A549 (cell line): ENCODE measurements around the gene ZNRF3. TPM values are rescaled to one million over a fixed set of nuclear protein-coding genes. Genes with fewer than 3 reads are reported as not detected.

Source experiments
- ATAC-seq, 2 experiments: fragments of 200-7000 bp in 1 of 2; fragments of >200 bp in 1 of 2; cut with Nextera tagmentation in 1 of 2; cut with Tn5 transposase in 1 of 2; 3 replicates each; pipeline versions ENCODE4 v1.8.0 to v1.9.1; 2018 to 2020; ENCODE audit warnings: mild to moderate bottlenecking in 1 of 2, moderate library complexity in 1 of 2
- CTCF ChIA-PET: fragments of 300-600 bp; sonication (Branson Sonifier 250); formaldehyde crosslinking; extraction: SDS; loops from one replicate; lab custom pipeline; 2021; ENCODE audit warnings: antibody characterized with exemption, inconsistent platforms; lab: Yijun Ruan, JAX
- POLR2A ChIA-PET: fragments of 350-600 bp; formaldehyde crosslinking; extraction: SDS; loops from one replicate; lab custom pipeline; 2021; ENCODE audit warnings: antibody characterized with exemption, inconsistent platforms; lab: Yijun Ruan, JAX
- DNase-seq, 2 experiments: peaks; one replicate each; pipeline versions ENCODE4 v3.0.0 to v3.0.0-alpha.2; 2011 to 2016; ENCODE audit warnings: low read depth in 1 of 2, low spot score in 1 of 2
- FAIRE-seq: peaks from 2 replicates; lab custom pipeline; 2011; peaks lifted over from hg19 to GRCh38; lab: Jason Lieb, UNC
- H3K27ac ChIP-seq, 2 experiments: fragments of >200 bp; sonication (Bioruptor Twin); formaldehyde crosslinking; 3 replicates each; pipeline ENCODE4 v1.5.1; 2016 to 2017
- H3K4me1 ChIP-seq: fragments of >200 bp; sonication (Bioruptor Twin); formaldehyde crosslinking; 3 replicates; pipeline ENCODE4 v1.6.1; 2016
- H3K4me2 ChIP-seq: fragments of >200 bp; sonication (Bioruptor Twin); formaldehyde crosslinking; 3 replicates; pipeline ENCODE4 v1.6.1; 2016
- H3K4me3 ChIP-seq: fragments of >200 bp; sonication (Bioruptor Twin); formaldehyde crosslinking; 3 replicates; pipeline ENCODE4 v1.5.1; 2016
- H3K9me3 ChIP-seq: fragments of >200 bp; sonication (Bioruptor Twin); formaldehyde crosslinking; 3 replicates; pipeline ENCODE4 v1.6.1; 2016
- BHLHE40 ChIP-seq: IDR thresholded peaks from 2 replicates; pipeline ENCODE4 v1.6.1; 2012; ENCODE audit warnings: low read depth, low read length, inconsistent platforms
- CBX2 ChIP-seq: fragments of 200-600 bp; sonication (generic); IDR thresholded peaks from 2 replicates; pipeline ENCODE4 v1.6.1; 2016; ENCODE audit warnings: low read depth, mild to moderate bottlenecking, borderline replicate concordance
- CEBPB ChIP-seq, 2 experiments: fragments of >200 bp in 1 of 2; sonication (Bioruptor Twin) in 1 of 2; formaldehyde crosslinking in 1 of 2; IDR thresholded peaks; 2 replicates each; pipeline ENCODE4 v1.6.1; 2012 to 2016
- CTCF ChIP-seq: fragments of >200 bp; sonication (Bioruptor Twin); formaldehyde crosslinking; IDR thresholded peaks from 3 replicates; pipeline ENCODE4 v1.5.1; 2016
- EP300 ChIP-seq, 2 experiments: fragments of >200 bp; sonication (Bioruptor Twin); formaldehyde crosslinking; IDR thresholded peaks; 2 replicates in 1 of 2; 3 replicates in 1 of 2; pipeline ENCODE4 v1.6.1; 2016 to 2017
- HDAC2 ChIP-seq: fragments of 200-600 bp; sonication (generic); IDR thresholded peaks from 2 replicates; pipeline ENCODE4 v1.6.1; 2016
- HEYL ChIP-seq: fragments of 250-450 bp; sonication (Bioruptor Pico); IDR thresholded peaks from 2 replicates; pipeline ENCODE4 v1.8.0; 2021; ENCODE audit warnings: mild to moderate bottlenecking, moderate library complexity
- HOXB5 ChIP-seq: fragments of 250-450 bp; sonication (Bioruptor Pico); IDR thresholded peaks from 2 replicates; pipeline ENCODE4 v1.5.0; 2020; ENCODE audit warnings: mild to moderate bottlenecking, moderate library complexity
- JUNB ChIP-seq: fragments of >200 bp; sonication (Bioruptor Twin); formaldehyde crosslinking; IDR thresholded peaks from 2 replicates; pipeline ENCODE4 v1.6.1; 2016
- KDM1A ChIP-seq: fragments of 200-600 bp; sonication (generic); IDR thresholded peaks from 2 replicates; pipeline ENCODE4 v1.6.1; 2016; ENCODE audit warnings: low read depth, mild to moderate bottlenecking
- KDM5A ChIP-seq: fragments of 200-600 bp; sonication (generic); IDR thresholded peaks from 2 replicates; pipeline ENCODE4 v1.6.1; 2016; ENCODE audit warnings: antibody characterized with exemption, mild to moderate bottlenecking
- NFE2L2 ChIP-seq: fragments of 150-350 bp; conservative IDR thresholded peaks from 2 replicates; pipeline ENCODE4 v1.6.1; 2014; ENCODE audit warnings: low read length
- NPAS2 ChIP-seq: fragments of 250-450 bp; sonication (Bioruptor Pico); IDR thresholded peaks from 2 replicates; pipeline ENCODE4 v1.8.0; 2022; ENCODE audit warnings: mild to moderate bottlenecking, moderate library complexity, borderline replicate concordance
- PBX3 ChIP-seq: IDR thresholded peaks from 2 replicates; pipeline ENCODE4 v1.6.1; 2012
- SREBF2 ChIP-seq: fragments of 450-650 bp; IDR thresholded peaks from 2 replicates; pipeline ENCODE4 v1.6.1; 2014; ENCODE audit warnings: mild to moderate bottlenecking, moderate library complexity
- TFCP2L1 ChIP-seq: fragments of 250-450 bp; sonication (Bioruptor Pico); IDR thresholded peaks from 2 replicates; pipeline ENCODE4 v1.5.0; 2021; ENCODE audit warnings: mild to moderate bottlenecking
- USF2 ChIP-seq: fragments of 450-650 bp; IDR thresholded peaks from 2 replicates; pipeline ENCODE4 v1.6.1; 2014; ENCODE audit warnings: antibody characterized with exemption
- ZC3H11A ChIP-seq: fragments of 450-650 bp; IDR thresholded peaks from 2 replicates; pipeline ENCODE4 v1.6.1; 2014; ENCODE audit warnings: antibody characterized with exemption, mild to moderate bottlenecking
- ZFP36 ChIP-seq: fragments of 450-650 bp; IDR thresholded peaks from 2 replicates; pipeline ENCODE4 v1.6.1; 2014; ENCODE audit warnings: borderline replicate concordance; ENCODE audit not compliant: partially characterized antibody
- WGBS: methylation state at CpG from one replicate; pipeline ENCODE4 v1.1.6; 2017; ENCODE audit errors: missing lambda C conversion rate; 5-methylcytosine and 5-hydroxymethylcytosine counted together
- polyA plus RNA-seq, 4 experiments: library from polyadenylated mRNA; depleted of rRNA in 3 of 4; stranded (reverse); fragments of >200 nt; fragmentation: RNase III in 1 of 4; extraction: RNeasy Plus Mini Kit Qiagen cat#74134 plus additional on column Dnase treatment in 1 of 4; gene quantifications; 2 replicates in 3 of 4; 3 replicates in 1 of 4; pipeline ENCODE4 v1.2.3, GENCODE V29; 2011 to 2017
- TF ChIP-seq, protein P1 (sequence below): fragments of 150-350 bp; IDR thresholded peaks from 2 replicates; pipeline ENCODE4 v1.6.1; 2014; ENCODE audit warnings: low read depth, mild to moderate bottlenecking, low read length
- TF ChIP-seq, protein P2 (sequence below): IDR thresholded peaks from 2 replicates; pipeline ENCODE4 v1.6.1; 2012

Gene ZNRF3
- polyA plus RNA-seq, 2 of the 4 experiments (the other 2 are of a cell fraction): 4.6 to 6.9 TPM

DNA sequence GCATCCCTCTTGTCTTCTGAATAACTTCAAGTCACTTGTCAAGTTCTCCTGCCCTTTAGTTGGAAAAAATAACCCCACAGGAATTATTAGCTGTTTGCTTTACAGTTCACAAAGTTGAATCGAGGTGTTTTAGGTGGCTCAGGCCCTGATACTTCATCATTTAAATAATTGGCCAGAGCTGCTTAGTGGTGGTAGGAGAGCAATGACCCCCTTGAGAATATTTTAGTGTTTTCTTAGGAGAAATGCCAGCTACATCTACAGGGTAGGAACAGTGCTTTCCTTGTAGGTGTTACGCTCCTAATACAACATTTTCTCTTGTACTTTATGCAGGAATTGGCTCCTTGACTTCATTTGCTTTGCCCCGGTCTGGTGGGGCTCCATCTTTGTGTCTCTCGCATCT, 105.1 kb downstream of the ZNRF3 start:
- POLR2A ChIA-PET: no interaction called here
- ATAC-seq (no peak), FAIRE-seq (no peak), DNase-seq (no peak)
- CTCF ChIA-PET: no interaction called here
- H3K4me1 ChIP-seq: peaks cover 14% of the 10 kb centered on the region
- WGBS: 97% methylated on average over 4 of the region's 4 CpGs
- H3K27ac ChIP-seq: no peak overlapping the region
- no peak for TF ChIP-seq HOXB5 (CRISPR knock-in tag)
- no peak for TF ChIP-seq ZC3H11A
- TF ChIP-seq KDM1A: no peak
- no peak for TF ChIP-seq HDAC2
- TF ChIP-seq, protein P1, sequence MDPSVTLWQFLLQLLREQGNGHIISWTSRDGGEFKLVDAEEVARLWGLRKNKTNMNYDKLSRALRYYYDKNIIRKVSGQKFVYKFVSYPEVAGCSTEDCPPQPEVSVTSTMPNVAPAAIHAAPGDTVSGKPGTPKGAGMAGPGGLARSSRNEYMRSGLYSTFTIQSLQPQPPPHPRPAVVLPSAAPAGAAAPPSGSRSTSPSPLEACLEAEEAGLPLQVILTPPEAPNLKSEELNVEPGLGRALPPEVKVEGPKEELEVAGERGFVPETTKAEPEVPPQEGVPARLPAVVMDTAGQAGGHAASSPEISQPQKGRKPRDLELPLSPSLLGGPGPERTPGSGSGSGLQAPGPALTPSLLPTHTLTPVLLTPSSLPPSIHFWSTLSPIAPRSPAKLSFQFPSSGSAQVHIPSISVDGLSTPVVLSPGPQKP: no peak
- no peak for TF ChIP-seq JUNB
- no peak for TF ChIP-seq ZFP36
- TF ChIP-seq USF2: no peak
- TF ChIP-seq NPAS2 (CRISPR knock-in tag): no peak
- no peak for TF ChIP-seq KDM5A
- no peak for TF ChIP-seq NFE2L2
- no peak for TF ChIP-seq BHLHE40
- TF ChIP-seq TFCP2L1 (CRISPR knock-in tag): no peak
- no peak overlapping the region for H3K4me3 ChIP-seq
- 0 out of 3 replicates have a peak, but pooled peaks cover 6% of the 10 kb centered on the region for H3K9me3 ChIP-seq
- H3K4me2 ChIP-seq: no peak overlapping the region

DNA sequence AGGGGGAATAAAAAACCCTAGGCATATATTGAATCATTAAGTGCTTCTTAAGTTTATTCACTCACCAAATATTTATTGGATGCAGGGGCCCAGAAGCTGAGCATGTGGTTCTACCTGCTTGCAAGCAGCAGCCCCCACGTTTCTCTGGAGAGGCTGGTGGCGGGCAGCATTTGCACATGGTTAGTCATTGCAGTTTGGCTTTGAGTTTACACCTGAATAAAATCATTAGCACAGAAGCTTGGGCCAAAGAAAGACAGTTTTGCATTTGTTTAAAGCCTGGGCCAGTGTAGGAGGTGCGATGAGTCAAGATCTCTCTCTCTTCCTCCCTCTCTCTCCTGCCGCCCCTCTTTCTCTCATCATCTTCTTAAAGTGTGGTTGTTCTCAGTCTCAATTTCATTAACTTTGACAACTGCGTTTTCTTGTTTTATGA, 105.7 kb downstream of the ZNRF3 start:
- ATAC-seq (no peak), DNase-seq (no peak), FAIRE-seq (no peak)
- TF ChIP-seq CEBPB (IDR thresholded peaks at IDR 0.05) (no peak), HEYL (no peak), CTCF (no peak), EP300 (IDR thresholded peaks at IDR 0.05) (no peak), SREBF2 (no peak), PBX3 (no peak), CBX2 (no peak)
- CTCF ChIA-PET: no interaction called here
- Histone ChIP-seq H3K4me3 (no peak overlapping the region), H3K4me1 (peaks cover 8% of the 10 kb centered on the region), H3K9me3 (0 out of 3 replicates have a peak, but pooled peaks cover 6% of the 10 kb centered on the region), H3K27ac (no peak overlapping the region), H3K4me2 (no peak overlapping the region)
- 86% methylated on average over 5 of the region's 5 CpGs for WGBS
- POLR2A ChIA-PET: no interaction called here

DNA sequence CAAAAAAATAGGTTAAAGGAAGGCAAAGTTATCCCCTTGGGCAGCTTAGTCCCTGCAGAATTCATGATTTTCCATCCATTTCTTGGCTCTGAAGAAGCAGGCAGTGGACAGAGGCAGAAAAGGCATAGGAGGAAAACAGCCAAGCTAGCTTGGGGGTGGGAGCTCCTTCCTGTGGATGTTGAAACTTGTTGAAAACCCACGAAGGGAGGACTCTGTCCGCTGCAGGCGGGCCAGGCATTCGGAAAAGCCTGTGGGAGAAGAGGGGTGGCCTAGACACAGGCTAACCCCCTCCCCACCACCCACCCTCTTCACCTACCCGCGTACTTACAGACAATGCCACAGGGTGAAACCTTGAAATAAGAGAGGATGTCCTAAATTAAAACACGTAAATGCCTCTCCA, 106.1 kb downstream of the ZNRF3 start:
- FAIRE-seq (no peak), ATAC-seq (no peak), DNase-seq (no peak)
- Histone ChIP-seq H3K9me3 (0 out of 3 replicates have a peak, but pooled peaks cover 6% of the 10 kb centered on the region), H3K4me2 (no peak overlapping the region), H3K4me1 (peaks cover 4% of the 10 kb centered on the region), H3K27ac (no peak overlapping the region), H3K4me3 (no peak overlapping the region)
- no peak for TF ChIP-seq KDM1A
- no peak for TF ChIP-seq SREBF2
- TF ChIP-seq BHLHE40: no peak
- TF ChIP-seq, protein P2, sequence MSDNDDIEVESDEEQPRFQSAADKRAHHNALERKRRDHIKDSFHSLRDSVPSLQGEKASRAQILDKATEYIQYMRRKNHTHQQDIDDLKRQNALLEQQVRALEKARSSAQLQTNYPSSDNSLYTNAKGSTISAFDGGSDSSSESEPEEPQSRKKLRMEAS: no peak
- POLR2A ChIA-PET: no interaction called here
- 88% methylated on average over 7 of the region's 7 CpGs for WGBS
- CTCF ChIA-PET: no interaction called here
